Omental fat pad (tissue), 4 donors: ENCODE results near the gene RTKN. TPM values are rescaled to one million over a fixed set of nuclear protein-coding genes. Genes with fewer than 3 reads are reported as not detected.
"Not testable (repeated sequence)": the region's sequence is repeated elsewhere in the genome, so short reads cannot be mapped to it uniquely, and the experiment has no call there.

Experiments used
- ATAC-seq: fragments of 150-250 bp; one replicate; pipeline ENCODE4 v1.9.1; 2016; ENCODE audit warnings: mild to moderate bottlenecking, moderate library complexity; ENCODE audit not compliant: low FRiP score
- DNase-seq: peaks from one replicate; pipeline ENCODE4 v3.0.0-alpha.2; 2019; ENCODE audit warnings: low spot score
- total RNA-seq, 4 donors: library from RNA; depleted of rRNA; stranded (reverse); fragments of >200 nt; gene quantifications; one replicate each; pipeline ENCODE4 v1.1.0, GENCODE V29; 2016
- TF ChIP-seq, protein P1 (sequence below), 3 donors: fragments of 450-650 bp; IDR thresholded peaks; one replicate each; pipeline ENCODE4 v1.5.1; 2016 to 2017; ENCODE audit warnings: antibody characterized with exemption in 3 of 3, mild to moderate bottlenecking in 3 of 3, moderate library complexity in 2 of 3

RTKN gene
- total RNA-seq, 4 donors from 2014 or later, result 9.1 to 32.2 (median 19.3) TPM

DNA sequence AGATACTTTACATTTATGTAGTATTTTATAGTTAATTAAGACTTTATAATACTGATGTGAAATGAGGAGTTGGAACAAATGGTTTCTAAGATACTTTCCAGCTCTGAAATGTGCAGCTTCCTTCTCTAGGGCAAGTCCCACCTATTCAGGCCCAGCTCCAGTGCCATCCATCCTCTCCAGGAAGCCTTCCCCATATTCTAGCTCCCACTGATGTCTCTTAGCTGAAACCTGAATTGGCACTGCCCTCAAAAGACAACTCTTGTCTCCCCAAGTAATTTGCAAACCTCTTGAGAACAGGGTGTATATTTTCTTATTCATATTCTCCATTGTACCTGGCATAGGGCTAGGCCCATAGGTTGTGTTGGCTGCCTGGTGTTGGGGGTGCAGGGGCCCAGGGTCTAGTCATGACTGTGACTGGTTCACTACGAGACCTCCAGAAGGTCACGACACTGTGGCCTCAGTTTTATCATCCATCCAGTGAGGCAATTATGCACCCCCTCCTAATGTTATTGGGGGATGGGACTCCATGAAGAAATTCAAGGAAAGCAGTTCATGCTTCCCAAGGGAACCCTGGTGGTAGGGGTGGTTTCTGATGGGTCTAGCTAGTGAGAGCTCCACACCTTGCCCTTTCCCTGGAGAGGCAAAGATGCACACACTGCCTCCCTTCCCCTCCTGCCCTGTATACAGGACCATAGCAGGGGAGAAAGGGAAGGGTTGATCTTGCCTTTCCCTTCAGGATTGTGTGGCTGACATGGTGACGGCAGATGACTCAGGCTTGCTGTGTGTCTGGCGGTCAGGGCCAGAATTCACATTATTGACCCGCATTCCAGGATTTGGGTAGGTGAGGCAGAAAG, 17.4 kb downstream of the RTKN start:
- TF ChIP-seq, protein P1, sequence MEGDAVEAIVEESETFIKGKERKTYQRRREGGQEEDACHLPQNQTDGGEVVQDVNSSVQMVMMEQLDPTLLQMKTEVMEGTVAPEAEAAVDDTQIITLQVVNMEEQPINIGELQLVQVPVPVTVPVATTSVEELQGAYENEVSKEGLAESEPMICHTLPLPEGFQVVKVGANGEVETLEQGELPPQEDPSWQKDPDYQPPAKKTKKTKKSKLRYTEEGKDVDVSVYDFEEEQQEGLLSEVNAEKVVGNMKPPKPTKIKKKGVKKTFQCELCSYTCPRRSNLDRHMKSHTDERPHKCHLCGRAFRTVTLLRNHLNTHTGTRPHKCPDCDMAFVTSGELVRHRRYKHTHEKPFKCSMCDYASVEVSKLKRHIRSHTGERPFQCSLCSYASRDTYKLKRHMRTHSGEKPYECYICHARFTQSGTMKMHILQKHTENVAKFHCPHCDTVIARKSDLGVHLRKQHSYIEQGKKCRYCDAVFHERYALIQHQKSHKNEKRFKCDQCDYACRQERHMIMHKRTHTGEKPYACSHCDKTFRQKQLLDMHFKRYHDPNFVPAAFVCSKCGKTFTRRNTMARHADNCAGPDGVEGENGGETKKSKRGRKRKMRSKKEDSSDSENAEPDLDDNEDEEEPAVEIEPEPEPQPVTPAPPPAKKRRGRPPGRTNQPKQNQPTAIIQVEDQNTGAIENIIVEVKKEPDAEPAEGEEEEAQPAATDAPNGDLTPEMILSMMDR (IDR thresholded peaks at IDR 0.05), result no peak

DNA sequence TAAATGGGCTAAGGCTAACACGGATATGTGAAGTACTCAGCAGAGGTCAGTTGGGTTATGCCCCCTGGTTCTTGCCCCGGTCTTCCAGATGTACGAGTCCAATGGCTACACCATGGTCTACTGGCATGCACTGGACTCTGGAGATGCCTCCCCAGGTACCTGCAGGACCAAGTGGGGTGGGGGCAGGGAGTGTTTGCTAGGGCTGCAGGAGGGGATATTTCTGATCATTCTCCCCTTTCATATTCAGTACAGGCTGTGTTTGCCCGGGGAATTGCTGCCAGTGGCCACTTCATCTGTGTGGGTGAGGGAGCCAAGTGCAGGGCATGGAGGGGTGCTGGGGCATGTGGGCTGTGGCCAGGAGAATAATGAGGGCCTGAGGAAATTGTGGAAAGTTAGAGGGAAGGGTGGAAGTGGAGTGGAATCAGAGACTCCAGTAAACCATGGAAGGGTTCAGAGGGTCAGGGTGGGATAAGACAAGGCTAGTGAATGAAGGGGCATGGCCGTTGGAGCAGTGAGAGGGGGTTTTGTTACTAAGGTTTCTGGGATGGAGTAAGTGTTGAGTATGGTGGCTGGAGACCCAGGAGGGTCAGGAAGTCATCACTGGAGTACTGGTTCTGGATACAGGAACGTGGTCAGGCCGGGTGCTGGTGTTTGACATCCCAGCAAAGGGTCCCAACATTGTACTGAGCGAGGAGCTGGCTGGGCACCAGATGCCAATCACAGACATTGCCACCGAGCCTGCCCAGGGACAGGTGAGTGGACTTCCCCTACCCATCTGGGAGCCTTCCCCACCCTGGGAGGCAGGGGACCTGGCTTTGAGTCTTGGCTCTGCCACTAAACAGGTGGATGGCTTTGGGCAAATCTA, 18.3 kb downstream of the RTKN start:
- no peak for ATAC-seq
- DNase-seq, result no peak
- TF ChIP-seq, protein P1 (IDR thresholded peaks at IDR 0.05), result no peak

More for the DNA sequence above, 17.4 kb downstream of the RTKN start:
- DNase-seq (no peak), ATAC-seq (no peak)

DNA sequence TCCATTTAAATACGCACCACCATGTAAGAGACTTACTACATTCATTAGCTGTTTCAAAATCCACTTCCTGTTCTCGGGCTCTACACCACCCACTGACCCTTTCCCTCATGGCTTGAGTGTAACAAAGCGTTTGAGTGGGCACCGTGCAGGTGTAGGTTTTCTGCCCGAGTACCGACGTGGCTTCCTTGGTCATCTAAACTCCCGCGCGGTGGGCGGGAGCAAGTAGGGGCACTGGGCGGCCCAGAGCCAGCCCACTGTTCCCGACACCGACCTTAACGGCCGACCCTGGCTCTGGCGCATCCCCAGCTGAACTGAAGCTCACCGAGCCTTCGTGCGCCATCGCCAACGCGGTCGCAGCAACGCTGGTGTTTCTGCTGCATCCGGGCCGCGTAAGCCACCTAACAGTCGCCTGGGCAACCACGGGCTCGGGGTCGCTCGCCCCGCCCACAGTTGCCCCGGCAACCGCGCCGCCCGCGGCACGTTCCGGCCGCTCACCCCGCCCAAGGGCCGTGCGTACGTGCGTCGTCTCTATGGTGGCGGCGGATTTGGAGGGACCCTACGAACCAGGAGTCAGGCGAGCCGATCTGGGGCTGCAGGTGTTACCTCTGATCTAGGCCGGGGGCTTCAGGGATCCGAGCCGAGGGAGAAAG, 20.4 kb downstream of the RTKN start, which contains the start of the genes C2orf81 and WDR54:
C2orf81 (minus strand) TSS at position 399 of the 650 bp plus-strand sequence; CDS start at position 340, 59 bp downstream.
WDR54 (plus strand) TSS at position 510 of the 650 bp plus-strand sequence. CDS start 424 bp downstream, outside the sequence.
- DNase-seq (peak; percentile 56), ATAC-seq (peak; percentile 87)
- TF ChIP-seq, protein P1 (IDR thresholded peaks at IDR 0.05), result no peak

DNA sequence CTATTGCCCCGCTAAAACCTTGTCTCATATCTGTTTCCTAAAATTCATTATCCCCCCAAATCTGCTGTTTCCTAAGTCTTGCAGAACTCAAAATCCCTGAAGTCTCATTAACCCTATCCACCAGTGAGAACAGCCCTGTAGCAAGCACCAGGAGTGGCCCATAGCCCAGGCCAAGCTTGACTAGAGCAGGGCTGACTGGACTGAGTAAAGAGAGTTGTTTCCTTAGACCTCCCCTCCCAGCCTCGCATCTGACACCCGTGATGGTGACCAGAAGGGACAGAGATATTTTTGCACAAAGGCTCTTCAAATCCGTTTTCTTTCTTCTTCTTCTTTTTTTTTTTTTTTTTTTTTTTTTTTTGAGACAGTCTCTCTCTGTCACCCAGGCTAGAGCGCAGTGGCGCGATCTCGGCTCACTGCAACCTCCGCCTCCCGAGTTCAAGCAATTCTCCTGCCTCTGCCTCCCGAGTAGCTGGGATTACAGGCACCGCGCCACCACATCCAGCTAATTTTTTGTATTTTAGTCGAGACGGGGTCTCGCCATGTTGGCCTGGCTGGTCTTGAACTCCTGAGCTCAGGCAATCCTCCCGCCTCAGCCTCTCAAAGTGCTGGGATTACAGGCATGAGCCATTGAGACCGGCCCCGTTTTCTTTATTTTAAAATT, 21.2 kb downstream of the RTKN start:
- DNase-seq, result not testable (repeated sequence)

DNA sequence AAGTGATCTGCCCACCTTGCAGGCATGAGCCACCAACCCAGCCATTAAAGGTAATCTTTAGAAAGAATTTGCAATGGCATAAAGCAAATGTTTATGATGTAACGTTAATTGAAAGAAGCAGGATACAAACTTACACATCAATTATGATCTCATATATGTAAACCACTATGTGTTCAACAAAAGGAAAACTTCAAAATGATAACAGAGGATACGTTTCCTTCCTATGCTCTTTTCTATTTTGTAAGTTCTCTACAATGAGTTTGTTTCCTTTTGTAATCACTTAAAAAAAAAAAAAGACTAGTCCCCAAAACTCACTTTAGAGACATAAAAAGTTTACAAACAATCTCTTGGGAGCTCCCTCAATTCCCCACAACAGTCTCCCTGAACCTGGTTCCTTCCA, 21.7 kb downstream of the RTKN start:
- DNase-seq, result no peak
- TF ChIP-seq, protein P1 (IDR thresholded peaks at IDR 0.05), result no peak
- no peak for ATAC-seq

More for the DNA sequence above, 21.2 kb downstream of the RTKN start:
- not testable (repeated sequence) for ATAC-seq

DNA sequence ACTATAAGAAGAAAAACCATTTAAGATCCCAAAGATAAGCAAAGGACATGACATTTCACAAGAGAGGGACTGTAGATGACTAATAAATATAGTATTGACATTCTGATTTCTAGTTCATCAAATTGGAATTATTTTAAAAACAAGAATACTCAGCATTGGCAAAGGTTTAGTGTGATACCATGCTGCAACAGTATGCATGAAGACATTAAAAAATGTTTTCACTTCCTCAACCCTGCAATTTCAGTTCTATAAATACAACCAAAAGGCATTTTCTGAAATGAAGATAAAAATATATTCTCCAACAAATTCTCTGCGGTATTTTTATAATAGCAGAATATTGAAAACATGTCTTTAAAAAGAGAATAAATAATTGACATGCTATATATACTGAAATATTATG, 22.4 kb downstream of the RTKN start:
- TF ChIP-seq, protein P1 (IDR thresholded peaks at IDR 0.05), result no peak
- no peak for DNase-seq
- ATAC-seq, result no peak
